ENCODE measurements around the gene FOXN3. TPM values are rescaled to one million over a fixed set of nuclear protein-coding genes. Genes with fewer than 3 reads are reported as not detected.

Gene FOXN3
- total RNA-seq, 2 donors from 2014 or later, result 141 to 150 TPM

DNA sequence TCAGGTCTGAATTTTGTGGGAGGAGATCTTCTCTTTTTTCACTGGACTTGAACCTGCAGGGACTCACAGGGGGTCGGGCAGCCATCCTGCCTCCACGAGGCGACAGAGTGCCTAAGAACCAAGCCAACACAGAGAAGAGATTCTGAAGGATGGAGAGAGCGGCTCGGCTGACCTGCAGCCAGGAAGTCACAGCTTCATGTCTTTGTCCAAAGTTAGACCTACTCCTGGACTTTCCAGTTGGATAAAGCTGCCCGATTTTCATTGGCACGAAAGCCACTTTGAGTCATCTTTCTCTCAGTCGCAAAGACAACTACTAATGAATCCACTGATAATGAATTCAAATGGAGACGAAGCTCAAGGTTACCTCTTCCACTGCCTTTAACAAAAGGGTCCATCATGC lies 106.8 kb downstream of the FOXN3 start:
- Histone ChIP-seq H3K27ac (no peak overlapping the region), H3K4me3 (no peak overlapping the region), H3K4me1 (ENCODE audit: control insufficient read depth in 1 of 2, low read depth in 2 of 2) (peaks cover 14 to 29% of the 10 kb centered on the region in 2 donors), H3K36me3 (no peaks in the 10 kb centered on the region), H3K9me3 (no peaks in the 10 kb centered on the region), H3K27me3 (replicated peaks; ENCODE audit: insufficient read depth) (no peaks in the 10 kb centered on the region)
- no peak for TF ChIP-seq CTCF (IDR thresholded peaks at IDR 0.05)
- ATAC-seq (ENCODE audit: insufficient number of reproducible peaks, low FRiP score, low read depth) (no peak), DNase-seq (ENCODE audit: low spot score) (no peak)

DNA sequence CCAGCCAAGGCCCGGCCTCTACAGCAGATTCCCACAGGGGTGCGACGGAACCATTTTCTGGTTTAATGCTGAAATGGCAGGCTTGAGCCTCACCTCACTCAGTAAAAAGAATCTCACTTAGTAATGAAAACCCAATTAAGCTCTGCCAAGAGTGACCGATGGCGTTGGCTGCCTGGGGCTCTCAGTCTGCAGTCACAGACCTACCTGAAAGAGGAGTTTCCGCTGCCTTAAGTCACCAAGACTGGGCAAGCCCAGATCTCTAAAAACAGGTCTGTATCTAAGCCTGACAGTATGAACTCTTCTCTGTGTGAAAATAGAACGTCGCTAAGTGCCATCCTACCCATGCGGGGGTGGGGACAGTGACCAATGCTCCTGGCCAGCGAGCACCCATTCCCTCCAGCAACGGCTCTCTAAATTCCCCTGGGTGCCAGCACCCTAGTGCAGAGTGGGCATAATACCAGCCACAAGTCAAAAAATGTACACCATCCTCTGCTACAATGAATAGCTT lies 107.3 kb downstream of the FOXN3 start:
- TF ChIP-seq CTCF (IDR thresholded peaks at IDR 0.05), result no peak
- H3K36me3 ChIP-seq, result no peaks in the 10 kb centered on the region
- peaks cover 14 to 34% of the 10 kb centered on the region in 2 donors for H3K4me1 ChIP-seq (ENCODE audit: control insufficient read depth in 1 of 2, low read depth in 2 of 2)
- no peaks in the 10 kb centered on the region for H3K27me3 ChIP-seq (replicated peaks; ENCODE audit: insufficient read depth)
- H3K27ac ChIP-seq, result no peak overlapping the region
- no peak overlapping the region for H3K4me3 ChIP-seq
- H3K9me3 ChIP-seq, result no peaks in the 10 kb centered on the region
- DNase-seq (ENCODE audit: low spot score), result no peak
- ATAC-seq (ENCODE audit: insufficient number of reproducible peaks, low FRiP score, low read depth), result no peak

- no peak overlapping the region for H3K27ac ChIP-seq
- no peak for ATAC-seq (ENCODE audit: insufficient number of reproducible peaks, low FRiP score, low read depth)
Measured at GRCh38 chr14:89308232-89308959, 108.6 kb downstream of the FOXN3 start.

GRCh38 chr14:89307409-89307808 lies 109.6 kb downstream of the FOXN3 start:
- peaks cover 30 to 55% of the 10 kb centered on the region in 2 donors for H3K4me1 ChIP-seq (ENCODE audit: control insufficient read depth in 1 of 2, low read depth in 2 of 2)
- no peaks in the 10 kb centered on the region for H3K27me3 ChIP-seq (replicated peaks; ENCODE audit: insufficient read depth)
- no peak for DNase-seq (ENCODE audit: low spot score)
- no peak for TF ChIP-seq CTCF (IDR thresholded peaks at IDR 0.05)
- H3K9me3 ChIP-seq, result no peaks in the 10 kb centered on the region
- H3K27ac ChIP-seq, result no peak overlapping the region
- no peaks in the 10 kb centered on the region for H3K36me3 ChIP-seq
- ATAC-seq (ENCODE audit: insufficient number of reproducible peaks, low FRiP score, low read depth), result no peak
- H3K4me3 ChIP-seq, result no peak overlapping the region

More at GRCh38 chr14:89308232-89308959, 108.6 kb downstream of the FOXN3 start:
- TF ChIP-seq CTCF (IDR thresholded peaks at IDR 0.05), result no peak
- no peaks in the 10 kb centered on the region for H3K9me3 ChIP-seq
- DNase-seq (ENCODE audit: low spot score), result no peak
- H3K4me1 ChIP-seq (ENCODE audit: control insufficient read depth in 1 of 2, low read depth in 2 of 2), result peaks cover 21 to 45% of the 10 kb centered on the region in 2 donors
- H3K36me3 ChIP-seq, result no peaks in the 10 kb centered on the region
- H3K4me3 ChIP-seq, result no peak overlapping the region
- H3K27me3 ChIP-seq (replicated peaks; ENCODE audit: insufficient read depth), result no peaks in the 10 kb centered on the region

GRCh38 chr14:89304972-89305703 lies 111.9 kb downstream of the FOXN3 start:
- ATAC-seq (ENCODE audit: insufficient number of reproducible peaks, low FRiP score, low read depth), result peak; percentile 78

More at GRCh38 chr14:89304972-89305703, 111.9 kb downstream of the FOXN3 start:
- Histone ChIP-seq H3K4me3 (peak overlapping the region; percentile 40), H3K27me3 (replicated peaks; ENCODE audit: insufficient read depth) (no peaks in the 10 kb centered on the region), H3K36me3 (no peaks in the 10 kb centered on the region), H3K9me3 (no peaks in the 10 kb centered on the region), H3K27ac (peak overlapping the region; percentile 87 to 89), H3K4me1 (ENCODE audit: control insufficient read depth in 1 of 2, low read depth in 2 of 2) (peaks cover 34 to 59% of the 10 kb centered on the region in 2 donors)
- no peak for TF ChIP-seq CTCF (IDR thresholded peaks at IDR 0.05)
- DNase-seq (ENCODE audit: low spot score), result no peak
